Measurements from ENCODE around the gene PLAGL1. TPM values are rescaled to one million over a fixed set of nuclear protein-coding genes. Genes with fewer than 3 reads are reported as not detected.

The PLAGL1 gene
- total and polyA plus RNA-seq, 2 donors (not counting 1 experiment from before 2014, with no cell fraction given) = 23.6 to 36.0 TPM

DNA sequence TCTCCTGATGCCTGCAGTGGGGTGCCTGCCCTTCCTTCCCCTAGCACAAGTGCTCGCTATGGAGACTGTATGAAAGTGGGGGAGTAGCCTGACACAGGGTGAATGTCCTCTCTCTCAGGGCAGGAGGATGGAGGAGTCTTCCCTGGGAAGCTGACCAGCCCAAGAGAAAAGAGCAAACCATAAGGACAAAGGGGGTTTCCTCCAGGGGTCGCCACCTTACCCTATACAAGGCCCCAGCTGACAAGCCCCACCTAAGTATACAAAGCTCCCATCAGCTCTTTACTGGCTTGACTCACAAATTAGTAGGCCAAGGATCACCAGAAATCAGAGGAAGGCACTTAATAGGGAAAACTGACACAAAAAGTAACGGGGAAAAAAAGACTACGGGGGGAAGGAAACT is 54.1 kb downstream of the PLAGL1 start:
- Histone ChIP-seq H3K4me1 (ENCODE audit: control insufficient read depth in 2 of 2, insufficient read depth in 2 of 2, low read length in 2 of 2) (no peaks in the 10 kb centered on the region), H3K9ac (ENCODE audit: low read length) (no peak overlapping the region), H3K4me3 (ENCODE audit: control extremely low read depth in 1 of 5, extremely low read depth in 1 of 5, insufficient read depth in 1 of 5, low read depth in 2 of 5, low read length in 4 of 5) (no peak overlapping the region), H4K20me1 (ENCODE audit: control insufficient read depth, insufficient read depth, low read length, poor library complexity, severe bottlenecking) (no peaks in the 10 kb centered on the region), H2AFZ (ENCODE audit: insufficient read depth, low read depth, low read length, poor library complexity, severe bottlenecking) (no peak overlapping the region), H3K4me2 (replicated peaks; ENCODE audit: low read depth, low read length, poor library complexity, severe bottlenecking) (no peak overlapping the region), H3K36me3 (replicated peaks in 1 of 2; ENCODE audit: control extremely low read depth in 1 of 2, control insufficient read depth in 1 of 2, extremely low read depth in 1 of 2, insufficient read depth in 2 of 2, low read length in 1 of 2) (no peaks in the 10 kb centered on the region), H3K27ac (ENCODE audit: low read length in 2 of 2) (no peak overlapping the region), H3K79me2 (ENCODE audit: control insufficient read depth, insufficient read depth, low read length) (no peaks in the 10 kb centered on the region), H3K27me3 (replicated peaks in 1 of 4; ENCODE audit: control extremely low read depth in 1 of 4, control insufficient read depth in 3 of 4, insufficient read depth in 4 of 4, low read length in 3 of 4) (no peaks in the 10 kb centered on the region), H3K9me3 (ENCODE audit: control extremely low read depth in 1 of 3, control insufficient read depth in 2 of 3, insufficient read depth in 1 of 3, low read length in 2 of 3) (no peaks in the 10 kb centered on the region)
- Mint-ChIP-seq H3K27ac (no peak overlapping the region), H3K4me3 (no peak overlapping the region), H3K9me3 (ENCODE audit: insufficient read depth) (no peaks in the 10 kb centered on the region), H3K4me1 (no peaks in the 10 kb centered on the region), H3K27me3 (no peaks in the 10 kb centered on the region)
- TF ChIP-seq, protein P1, sequence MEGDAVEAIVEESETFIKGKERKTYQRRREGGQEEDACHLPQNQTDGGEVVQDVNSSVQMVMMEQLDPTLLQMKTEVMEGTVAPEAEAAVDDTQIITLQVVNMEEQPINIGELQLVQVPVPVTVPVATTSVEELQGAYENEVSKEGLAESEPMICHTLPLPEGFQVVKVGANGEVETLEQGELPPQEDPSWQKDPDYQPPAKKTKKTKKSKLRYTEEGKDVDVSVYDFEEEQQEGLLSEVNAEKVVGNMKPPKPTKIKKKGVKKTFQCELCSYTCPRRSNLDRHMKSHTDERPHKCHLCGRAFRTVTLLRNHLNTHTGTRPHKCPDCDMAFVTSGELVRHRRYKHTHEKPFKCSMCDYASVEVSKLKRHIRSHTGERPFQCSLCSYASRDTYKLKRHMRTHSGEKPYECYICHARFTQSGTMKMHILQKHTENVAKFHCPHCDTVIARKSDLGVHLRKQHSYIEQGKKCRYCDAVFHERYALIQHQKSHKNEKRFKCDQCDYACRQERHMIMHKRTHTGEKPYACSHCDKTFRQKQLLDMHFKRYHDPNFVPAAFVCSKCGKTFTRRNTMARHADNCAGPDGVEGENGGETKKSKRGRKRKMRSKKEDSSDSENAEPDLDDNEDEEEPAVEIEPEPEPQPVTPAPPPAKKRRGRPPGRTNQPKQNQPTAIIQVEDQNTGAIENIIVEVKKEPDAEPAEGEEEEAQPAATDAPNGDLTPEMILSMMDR (IDR thresholded peaks at IDR 0.05) = no peak
- TF ChIP-seq EZH2 (IDR thresholded peaks at IDR 0.05; ENCODE audit: borderline replicate concordance, insufficient read depth, low read depth, low read length, poor library complexity, severe bottlenecking) = no peak
- DNase-seq = no peak
- CTCF ChIA-PET = interaction anchor here (0.9 to 1.3 kb wide), 3 partner anchors 12 to 16 kb away, joined by 3 to 4 read pairs (median 3); no protein-coding TSS in a partner anchor
- ATAC-seq (ENCODE audit: low read depth) = no peak
- POLR2A ChIA-PET = no interaction called here
- intact Hi-C loops (cut with micrococcal nuclease) = no loop called here
- no CpG with 5 or more reads among the region's 4 CpGs for WGBS (ENCODE audit: insufficient coverage)

DNA sequence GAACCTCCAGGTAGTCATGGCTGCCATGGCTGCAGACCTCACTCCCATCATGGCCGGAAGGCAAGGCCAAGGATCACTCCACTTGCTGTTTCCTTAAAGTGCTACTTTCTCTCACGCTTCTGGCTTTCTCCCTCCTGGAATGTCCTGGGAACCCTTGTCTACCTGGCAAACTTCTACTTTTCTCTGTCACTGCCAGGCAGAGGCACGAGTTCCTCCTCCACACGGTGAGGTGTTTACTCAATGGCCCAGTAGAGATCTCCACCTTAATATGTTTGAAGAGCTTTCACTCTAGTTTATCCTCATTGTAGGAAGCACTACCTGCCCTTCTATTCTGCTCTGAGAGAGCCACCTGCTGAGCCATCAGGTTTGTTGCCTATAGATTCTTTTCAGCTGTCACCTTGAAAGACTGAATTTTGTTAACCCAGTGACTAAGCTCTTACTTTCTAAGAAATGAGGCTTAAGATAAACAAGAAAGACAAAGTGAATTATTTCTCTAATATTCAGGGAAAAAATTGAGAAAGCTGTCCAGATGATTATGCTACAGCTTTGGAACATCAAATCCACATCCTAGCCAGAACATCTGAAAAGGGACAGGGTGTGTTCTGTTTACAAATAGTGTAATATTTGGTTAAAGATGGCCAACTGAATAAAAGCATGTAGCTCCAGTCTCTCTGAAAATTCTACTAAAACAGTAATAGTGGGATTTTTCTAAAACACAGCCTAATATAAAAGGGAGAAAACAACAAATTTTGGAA is 54.9 kb downstream of the PLAGL1 start:
- Histone ChIP-seq H3K9me3 (ENCODE audit: control extremely low read depth in 1 of 3, control insufficient read depth in 2 of 3, insufficient read depth in 1 of 3, low read length in 2 of 3) (no peaks in the 10 kb centered on the region), H4K20me1 (ENCODE audit: control insufficient read depth, insufficient read depth, low read length, poor library complexity, severe bottlenecking) (no peaks in the 10 kb centered on the region), H3K4me3 (ENCODE audit: control extremely low read depth in 1 of 5, extremely low read depth in 1 of 5, insufficient read depth in 1 of 5, low read depth in 2 of 5, low read length in 4 of 5) (no peak overlapping the region), H3K4me2 (replicated peaks; ENCODE audit: low read depth, low read length, poor library complexity, severe bottlenecking) (no peak overlapping the region), H3K36me3 (replicated peaks in 1 of 2; ENCODE audit: control extremely low read depth in 1 of 2, control insufficient read depth in 1 of 2, extremely low read depth in 1 of 2, insufficient read depth in 2 of 2, low read length in 1 of 2) (no peaks in the 10 kb centered on the region), H3K9ac (ENCODE audit: low read length) (no peak overlapping the region), H3K27me3 (replicated peaks in 1 of 4; ENCODE audit: control extremely low read depth in 1 of 4, control insufficient read depth in 3 of 4, insufficient read depth in 4 of 4, low read length in 3 of 4) (no peaks in the 10 kb centered on the region), H2AFZ (ENCODE audit: insufficient read depth, low read depth, low read length, poor library complexity, severe bottlenecking) (no peak overlapping the region), H3K79me2 (ENCODE audit: control insufficient read depth, insufficient read depth, low read length) (no peaks in the 10 kb centered on the region), H3K4me1 (ENCODE audit: control insufficient read depth in 2 of 2, insufficient read depth in 2 of 2, low read length in 2 of 2) (no peaks in the 10 kb centered on the region), H3K27ac (ENCODE audit: low read length in 2 of 2) (no peak overlapping the region)
- no peak for TF ChIP-seq EZH2 (IDR thresholded peaks at IDR 0.05; ENCODE audit: borderline replicate concordance, insufficient read depth, low read depth, low read length, poor library complexity, severe bottlenecking)
- TF ChIP-seq, protein P1 (IDR thresholded peaks at IDR 0.05) = no peak
- ATAC-seq (ENCODE audit: low read depth) (no peak), DNase-seq (no peak)
- POLR2A ChIA-PET = no interaction called here
- Mint-ChIP-seq H3K9me3 (ENCODE audit: insufficient read depth) (no peaks in the 10 kb centered on the region), H3K4me3 (no peak overlapping the region), H3K27me3 (no peaks in the 10 kb centered on the region), H3K27ac (no peak overlapping the region), H3K4me1 (no peaks in the 10 kb centered on the region)
- WGBS (ENCODE audit: insufficient coverage) = 100% methylated on average over 2 of the region's 4 CpGs
- intact Hi-C loops (cut with micrococcal nuclease) = no loop called here
- CTCF ChIA-PET = interaction anchor here (0.9 to 1.3 kb wide), 3 partner anchors 12 to 15 kb away, joined by 3 to 4 read pairs (median 3); no protein-coding TSS in a partner anchor
